ENCODE data around the gene ACOT11.
"Not testable (repeated sequence)": the region's sequence is repeated elsewhere in the genome, so short reads cannot be mapped to it uniquely, and the experiment has no call there.

Gene ACOT11

DNA sequence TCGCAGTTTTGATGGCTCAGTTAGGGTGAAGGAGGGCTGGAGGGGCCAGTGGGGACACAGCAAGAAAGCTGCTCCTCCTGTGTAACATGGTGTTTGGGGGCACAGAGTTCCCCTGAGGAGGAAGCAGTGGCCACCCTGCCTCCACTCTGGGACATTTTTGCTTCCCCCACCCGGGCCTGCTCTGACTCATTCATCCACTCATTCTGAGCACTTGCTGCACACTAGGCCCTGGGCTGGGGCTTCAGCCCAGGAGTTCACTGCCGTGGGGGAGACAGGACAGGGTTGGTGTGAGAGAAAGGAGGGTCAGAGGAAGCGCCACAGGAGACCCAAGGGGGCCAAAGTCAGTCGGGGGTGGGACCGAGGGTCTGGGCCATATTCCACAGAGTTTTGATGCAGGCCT lies 41.4 kb upstream of the ACOT11 start:
- TF ChIP-seq, protein P1, sequence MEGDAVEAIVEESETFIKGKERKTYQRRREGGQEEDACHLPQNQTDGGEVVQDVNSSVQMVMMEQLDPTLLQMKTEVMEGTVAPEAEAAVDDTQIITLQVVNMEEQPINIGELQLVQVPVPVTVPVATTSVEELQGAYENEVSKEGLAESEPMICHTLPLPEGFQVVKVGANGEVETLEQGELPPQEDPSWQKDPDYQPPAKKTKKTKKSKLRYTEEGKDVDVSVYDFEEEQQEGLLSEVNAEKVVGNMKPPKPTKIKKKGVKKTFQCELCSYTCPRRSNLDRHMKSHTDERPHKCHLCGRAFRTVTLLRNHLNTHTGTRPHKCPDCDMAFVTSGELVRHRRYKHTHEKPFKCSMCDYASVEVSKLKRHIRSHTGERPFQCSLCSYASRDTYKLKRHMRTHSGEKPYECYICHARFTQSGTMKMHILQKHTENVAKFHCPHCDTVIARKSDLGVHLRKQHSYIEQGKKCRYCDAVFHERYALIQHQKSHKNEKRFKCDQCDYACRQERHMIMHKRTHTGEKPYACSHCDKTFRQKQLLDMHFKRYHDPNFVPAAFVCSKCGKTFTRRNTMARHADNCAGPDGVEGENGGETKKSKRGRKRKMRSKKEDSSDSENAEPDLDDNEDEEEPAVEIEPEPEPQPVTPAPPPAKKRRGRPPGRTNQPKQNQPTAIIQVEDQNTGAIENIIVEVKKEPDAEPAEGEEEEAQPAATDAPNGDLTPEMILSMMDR (IDR thresholded peaks at IDR 0.05; ENCODE audit: low read depth, low read length): no peak
- no peak overlapping the region for H3K4me3 ChIP-seq (ENCODE audit: low read depth, low read length)

DNA sequence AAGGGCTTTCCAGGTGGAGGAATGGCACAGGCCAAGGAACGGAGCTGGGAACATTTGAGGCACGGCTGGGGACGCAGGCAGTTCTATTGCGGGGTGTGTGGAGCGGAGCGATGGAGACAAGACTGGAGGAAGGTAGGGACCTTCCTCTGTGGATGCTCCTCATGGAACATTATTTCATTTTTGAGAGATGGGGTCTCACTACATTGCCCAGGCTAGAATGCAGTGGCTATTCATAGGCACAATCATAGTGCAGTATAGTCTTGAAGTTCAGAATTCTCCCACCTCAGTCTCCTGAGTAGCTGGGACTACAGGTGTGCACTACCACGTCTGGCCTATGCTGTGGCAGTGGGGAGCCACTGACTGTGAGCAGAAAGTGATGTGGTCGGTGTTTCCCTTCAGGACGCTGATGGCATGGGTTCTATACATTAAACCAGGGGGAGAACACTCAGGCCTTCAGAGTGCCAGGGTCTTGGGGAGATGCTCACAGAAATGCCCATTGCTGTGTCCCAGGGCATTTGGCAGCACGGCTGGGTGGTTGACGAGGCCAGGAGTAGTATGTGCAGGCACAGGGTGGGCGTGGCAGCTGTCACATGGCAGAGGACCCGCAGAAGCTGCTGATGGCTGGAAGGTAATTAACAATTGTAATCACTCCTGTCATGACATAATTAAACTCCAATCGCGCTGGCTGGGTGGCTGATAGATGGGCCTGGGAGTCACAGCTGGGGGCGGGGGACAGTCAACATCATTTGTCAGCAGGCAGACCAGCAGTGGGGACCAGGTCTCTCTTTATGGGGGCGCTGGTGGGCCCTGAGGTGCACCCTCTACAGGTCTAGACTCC lies 40.8 kb upstream of the ACOT11 start:
- TF ChIP-seq, protein P1 (IDR thresholded peaks at IDR 0.05; ENCODE audit: low read depth, low read length): no peak
- H3K4me3 ChIP-seq (ENCODE audit: low read depth, low read length): no peak overlapping the region

DNA sequence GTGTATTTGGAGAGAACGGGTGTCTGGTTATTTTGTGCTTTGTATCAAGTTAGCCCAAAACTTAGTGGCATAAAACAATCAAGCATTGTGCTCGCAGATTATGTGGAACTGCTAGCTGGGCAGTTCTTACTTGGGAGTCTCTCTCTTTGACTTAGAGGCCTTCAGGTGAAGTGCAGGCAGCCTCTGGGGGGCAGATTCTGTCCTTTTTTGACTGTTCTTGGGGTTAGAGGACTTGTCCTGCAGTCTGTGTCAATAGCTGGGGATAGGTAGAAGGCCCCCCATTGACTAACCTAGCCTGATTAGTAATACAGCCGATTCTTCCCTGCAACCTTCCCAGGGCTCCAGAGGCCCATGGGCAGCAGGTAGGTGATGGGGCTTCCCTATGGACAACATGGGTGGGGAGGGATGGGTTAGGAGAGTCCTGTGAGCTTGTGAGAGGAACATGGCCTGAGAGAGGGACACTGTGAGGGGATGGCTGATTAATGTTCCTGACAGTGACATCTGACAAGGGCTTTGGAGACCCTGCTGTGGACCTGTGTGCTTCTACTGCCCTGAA lies 37.2 kb upstream of the ACOT11 start:
- TF ChIP-seq, protein P1 (IDR thresholded peaks at IDR 0.05; ENCODE audit: low read depth, low read length): no peak
- no peak overlapping the region for H3K4me3 ChIP-seq (ENCODE audit: low read depth, low read length)

DNA sequence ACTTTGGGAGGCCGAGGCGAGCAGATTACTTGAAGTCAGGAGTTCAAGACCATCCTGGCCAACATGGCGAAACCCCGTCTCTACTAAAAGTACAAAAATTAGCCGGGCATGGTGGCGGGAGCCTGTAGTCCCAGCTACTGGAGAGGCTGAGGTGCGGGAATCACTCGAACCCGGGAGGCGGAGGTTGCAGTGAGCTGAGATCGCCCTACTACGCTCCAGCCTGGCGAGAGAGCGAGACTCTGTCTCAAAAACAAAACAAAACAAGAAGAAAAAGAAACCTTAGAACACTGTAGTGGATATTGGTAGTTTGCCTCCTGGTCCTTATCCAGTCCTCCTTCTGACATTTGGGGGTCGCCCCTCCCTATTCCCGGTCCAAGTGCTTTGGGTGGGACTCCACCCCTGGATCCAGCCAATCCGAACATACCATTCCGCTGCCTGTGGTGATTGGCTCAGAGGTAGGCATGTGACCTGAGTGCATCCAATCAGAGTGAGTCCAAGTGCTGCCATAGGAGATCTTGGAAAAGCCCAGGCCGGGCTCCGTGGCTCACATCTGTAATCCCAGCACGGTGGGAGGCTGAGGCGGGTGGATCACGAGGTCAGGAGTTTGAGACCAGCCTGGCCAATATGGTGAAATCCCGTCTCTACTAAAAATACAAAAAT lies 34.0 kb upstream of the ACOT11 start:
- H3K4me3 ChIP-seq (ENCODE audit: low read depth, low read length): not testable (repeated sequence)

DNA sequence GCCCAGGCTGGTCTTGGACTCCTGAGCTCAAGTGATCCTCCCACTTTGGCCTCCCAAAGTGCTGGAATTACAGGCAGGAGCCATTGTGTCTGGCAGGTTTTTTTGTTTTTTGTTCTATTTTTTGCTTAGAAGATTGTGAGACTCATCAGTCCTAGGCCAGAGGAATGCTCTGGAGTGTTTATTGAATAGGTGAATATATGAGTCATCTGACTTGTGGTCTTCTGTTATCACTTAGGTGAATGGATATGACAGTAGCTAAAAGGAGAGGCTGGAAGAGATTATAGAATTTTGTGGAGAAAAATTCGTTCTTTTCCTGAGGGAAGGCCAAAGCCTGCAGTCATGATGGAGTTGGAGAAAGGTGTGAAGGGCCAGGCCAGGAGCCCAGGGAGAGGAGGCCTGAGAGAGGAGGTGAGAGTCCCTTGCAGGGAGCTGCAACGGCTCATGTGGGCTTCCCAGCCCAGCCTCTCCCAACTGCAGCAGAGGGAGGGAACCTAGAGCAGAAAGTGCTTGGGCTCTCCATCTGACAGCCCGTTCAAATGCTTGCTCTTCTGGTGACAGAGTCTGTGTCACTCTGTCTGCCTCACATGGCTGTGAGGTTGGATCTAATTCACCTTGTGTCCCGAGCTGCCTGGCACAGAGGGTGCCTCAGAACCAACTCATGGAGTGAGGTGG lies 31.6 kb upstream of the ACOT11 start:
- H3K4me3 ChIP-seq (ENCODE audit: low read depth, low read length): no peak overlapping the region
- TF ChIP-seq, protein P1 (IDR thresholded peaks at IDR 0.05; ENCODE audit: low read depth, low read length): no peak

DNA sequence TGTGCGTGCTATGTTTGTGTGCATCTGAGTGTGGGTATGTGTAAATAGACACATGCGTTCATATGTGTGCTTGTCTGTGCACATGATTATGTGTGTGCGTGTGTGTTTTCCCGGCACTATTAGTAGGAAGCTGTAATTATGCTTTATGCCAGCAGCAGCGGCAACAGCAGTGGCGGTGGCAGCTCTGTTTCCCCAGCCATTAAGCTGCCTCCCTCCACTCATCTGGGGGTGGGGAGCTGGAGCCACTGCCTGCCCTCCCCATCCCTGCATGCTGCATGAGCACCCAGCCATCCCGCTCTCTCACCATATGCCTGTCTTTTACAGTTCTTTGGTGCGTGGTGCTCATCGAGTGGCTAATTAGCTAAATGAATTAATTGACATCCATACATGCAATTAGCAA lies 30.5 kb upstream of the ACOT11 start:
- no peak overlapping the region for H3K4me3 ChIP-seq (ENCODE audit: low read depth, low read length)

DNA sequence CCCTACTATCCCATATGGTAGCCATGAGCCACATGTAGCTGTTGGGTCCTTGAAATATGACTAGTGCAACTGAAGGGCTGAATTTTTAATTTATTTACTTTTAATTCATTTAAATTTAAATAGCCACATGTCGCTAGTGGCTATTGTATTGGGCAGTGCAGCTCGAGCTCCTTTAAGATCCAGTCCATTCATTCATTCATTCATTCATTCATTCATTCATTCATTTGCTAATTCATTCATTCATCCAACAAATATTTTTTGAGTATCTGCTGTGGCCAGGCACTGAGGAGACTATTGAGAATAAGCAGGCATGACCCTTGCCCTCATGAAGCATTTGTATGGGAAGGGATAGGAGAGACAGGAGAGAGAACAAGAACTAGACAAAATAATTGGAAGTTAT lies 29.5 kb upstream of the ACOT11 start:
- no peak overlapping the region for H3K4me3 ChIP-seq (ENCODE audit: low read depth, low read length)
- TF ChIP-seq, protein P1 (IDR thresholded peaks at IDR 0.05; ENCODE audit: low read depth, low read length): no peak

More for the DNA sequence above, 30.5 kb upstream of the ACOT11 start:
- TF ChIP-seq, protein P1 (IDR thresholded peaks at IDR 0.05; ENCODE audit: low read depth, low read length): no peak

All from WI38 (cell line).